HEK293T (cell line): ENCODE results near the gene MRPS12.
"Not testable (repeated sequence)": the region's sequence is repeated elsewhere in the genome, so short reads cannot be mapped to it uniquely, and the experiment has no call there.

Experiments used
- CTCF ChIA-PET: fragments of 350-600 bp; formaldehyde crosslinking; extraction: SDS; loops from one replicate; lab custom pipeline; 2021; ENCODE audit warnings: antibody characterized with exemption, inconsistent platforms; lab: Yijun Ruan, JAX
- POLR2A ChIA-PET: fragments of 350-600 bp; formaldehyde crosslinking; extraction: SDS; loops from one replicate; lab custom pipeline; 2020; ENCODE audit warnings: antibody characterized with exemption, inconsistent platforms; lab: Yijun Ruan, JAX
- DNase-seq: peaks from one replicate; pipeline ENCODE4 v3.0.0; 2012; ENCODE audit warnings: mixed read lengths; ENCODE audit errors: extremely low spot score
- ARNT ChIP-seq: fragments of 450-650 bp; IDR thresholded peaks from 2 replicates; pipeline ENCODE4 v1.6.1; 2017; ENCODE audit warnings: mild to moderate bottlenecking
- BHLHE40 ChIP-seq: fragments of 450-650 bp; IDR thresholded peaks from 2 replicates; pipeline ENCODE4 v1.6.1; 2016; ENCODE audit warnings: mild to moderate bottlenecking, moderate library complexity, borderline replicate concordance
- CTBP1 ChIP-seq: fragments of 450-650 bp; IDR thresholded peaks from 2 replicates; pipeline ENCODE4 v1.6.1; 2016; ENCODE audit warnings: borderline replicate concordance
- ELF4 ChIP-seq: fragments of 450-650 bp; IDR thresholded peaks from 2 replicates; pipeline ENCODE4 v1.6.1; 2017; ENCODE audit warnings: antibody characterized with exemption
- FOXA1 ChIP-seq: fragments of 450-650 bp; IDR thresholded peaks from 2 replicates; pipeline ENCODE4 v1.6.1; 2016; ENCODE audit warnings: mild to moderate bottlenecking
- FOXK2 ChIP-seq: fragments of 450-650 bp; IDR thresholded peaks from 2 replicates; pipeline ENCODE4 v1.6.1; 2016; ENCODE audit warnings: mild to moderate bottlenecking
- FOXM1 ChIP-seq: fragments of 450-650 bp; IDR thresholded peaks from 2 replicates; pipeline ENCODE4 v1.6.1; 2017; ENCODE audit warnings: mild to moderate bottlenecking, borderline replicate concordance
- HDGF ChIP-seq: fragments of 450-650 bp; IDR thresholded peaks from 2 replicates; pipeline ENCODE4 v1.6.1; 2017; ENCODE audit warnings: antibody characterized with exemption, borderline replicate concordance
- L3MBTL2 ChIP-seq: fragments of 450-650 bp; conservative IDR thresholded peaks from 2 replicates; pipeline ENCODE4 v1.6.1; 2016; ENCODE audit warnings: mild to moderate bottlenecking
- LEF1 ChIP-seq: fragments of 450-650 bp; IDR thresholded peaks from 2 replicates; pipeline ENCODE4 v1.6.1; 2017; ENCODE audit warnings: mild to moderate bottlenecking, borderline replicate concordance
- NFRKB ChIP-seq: fragments of 450-650 bp; IDR thresholded peaks from 2 replicates; pipeline ENCODE4 v1.6.1; 2016; ENCODE audit warnings: mild to moderate bottlenecking, moderate library complexity
- PKNOX1 ChIP-seq: fragments of 450-650 bp; IDR thresholded peaks from 2 replicates; pipeline ENCODE4 v1.6.1; 2016
- SP1 ChIP-seq: fragments of 450-650 bp; IDR thresholded peaks from 2 replicates; pipeline ENCODE4 v1.6.1; 2017
- SUZ12 ChIP-seq: fragments of 450-650 bp; IDR thresholded peaks from 2 replicates; pipeline ENCODE4 v1.6.1; 2016; ENCODE audit warnings: mild to moderate bottlenecking
- TARDBP ChIP-seq: fragments of 450-650 bp; IDR thresholded peaks from 2 replicates; pipeline ENCODE4 v1.6.1; 2016
- ZNF384 ChIP-seq: fragments of 450-650 bp; IDR thresholded peaks from 2 replicates; pipeline ENCODE4 v1.6.1; 2016

MRPS12 gene

GRCh38 chr19:38930776-38931520 lies at the start of gene MRPS12:
Gene MRPS12 (plus strand): TSS chr19:38930944. CDS start chr19:38931295, 351 bp downstream.
- TF ChIP-seq CTBP1 (no peak), PKNOX1 (peak; percentile 96), TARDBP (no peak), HDGF (peak; percentile 96; the same call in 1 of the 2 replicates), FOXK2 (no peak), LEF1 (no peak), NFRKB (no peak), FOXM1 (no peak), SUZ12 (no peak), FOXA1 (no peak), SP1 (no peak), ELF4 (peak; percentile 60; the same call in 1 of the 2 replicates), L3MBTL2 (peak; percentile 81)
- DNase-seq: peak; percentile 98
- POLR2A ChIA-PET: interaction anchor here (0.6 to 2.9 kb wide), 22 partner anchors 10 to 528 kb away, joined by 3 to 14 read pairs (median 4); partner anchors contain the start of genes ACTN4, ECH1, FAM98C and NFKBIB
- CTCF ChIA-PET: interaction anchor here (0.5 to 2.2 kb wide), 11 partner anchors 12 to 528 kb away, joined by 3 to 6 read pairs (median 4); partner anchors contain the start of genes FAM98C, NFKBIB and SIRT2

- POLR2A ChIA-PET: interaction anchor here (1.3 kb wide), 1 partner anchor 34 kb away, joined by 4 read pairs; no protein-coding TSS in a partner anchor
- TF ChIP-seq FOXA1 (no peak), SUZ12 (no peak), ARNT (no peak), FOXM1 (no peak), L3MBTL2 (no peak), SP1 (no peak), HDGF (no peak), ZNF384 (no peak), BHLHE40 (no peak), CTBP1 (no peak), LEF1 (no peak)
- CTCF ChIA-PET: no interaction called here
- no peak for DNase-seq
Measured at GRCh38 chr19:38883286-38883685, 47.5 kb upstream of the MRPS12 start.

GRCh38 chr19:38884691-38885090 lies 46.1 kb upstream of the MRPS12 start:
- CTCF ChIA-PET, POLR2A ChIA-PET, DNase-seq: not testable (repeated sequence)

- ChIA-PET CTCF (interaction anchor here (1.3 kb wide), 1 partner anchor 486 kb away, joined by 3 read pairs; the partner anchor contains the start of gene FAM98C), POLR2A (interaction anchor here (1.7 kb wide), 1 partner anchor 40 kb away, joined by 9 read pairs; no protein-coding TSS in a partner anchor)
- TF ChIP-seq BHLHE40 (no peak), L3MBTL2 (no peak), ZNF384 (no peak), HDGF (no peak), FOXA1 (no peak), CTBP1 (no peak), FOXK2 (no peak), ARNT (no peak), LEF1 (no peak)
- no peak for DNase-seq
Measured at GRCh38 chr19:38888876-38889275, 41.9 kb upstream of the MRPS12 start.

GRCh38 chr19:38889803-38890202 lies 40.9 kb upstream of the MRPS12 start:
- POLR2A ChIA-PET: no interaction called here
- TF ChIP-seq ELF4: no peak
- CTCF ChIA-PET: no interaction called here
- DNase-seq: no peak

GRCh38 chr19:38890686-38891085 lies 40.1 kb upstream of the MRPS12 start:
- CTCF ChIA-PET: no interaction called here
- DNase-seq: no peak
- POLR2A ChIA-PET: no interaction called here
- TF ChIP-seq PKNOX1: no peak
- no peak for TF ChIP-seq LEF1
- TF ChIP-seq TARDBP: no peak
- no peak for TF ChIP-seq L3MBTL2
- TF ChIP-seq ELF4: no peak
- no peak for TF ChIP-seq SP1
- TF ChIP-seq BHLHE40: no peak
- TF ChIP-seq FOXA1: no peak
- TF ChIP-seq FOXK2: no peak
- TF ChIP-seq NFRKB: no peak
- no peak for TF ChIP-seq SUZ12
- TF ChIP-seq CTBP1: no peak
- TF ChIP-seq ARNT: no peak
- no peak for TF ChIP-seq HDGF
- no peak for TF ChIP-seq ZNF384
- TF ChIP-seq FOXM1: no peak

- CTCF ChIA-PET: no interaction called here
- TF ChIP-seq FOXA1 (no peak), FOXM1 (no peak), SP1 (no peak), NFRKB (no peak), L3MBTL2 (no peak), FOXK2 (no peak), ZNF384 (no peak), HDGF (no peak), ARNT (no peak), LEF1 (no peak), SUZ12 (no peak), TARDBP (no peak)
- DNase-seq: no peak
- POLR2A ChIA-PET: no interaction called here
Measured at GRCh38 chr19:38891771-38892170, 39.0 kb upstream of the MRPS12 start.
